RKO (cell line): ENCODE data around the gene DCDC2.
A peak's percentile ranks its signal among the peaks of the same experiment; 100 is the strongest.
"Not testable (repeated sequence)": the region's sequence is repeated elsewhere in the genome, so short reads cannot be mapped to it uniquely, and the experiment has no call there.

ENCODE experiments used
- DNase-seq: peaks from one replicate; pipeline ENCODE4 v3.0.0-alpha.2; 2016; ENCODE audit warnings: low spot score

The DCDC2 gene

DNA sequence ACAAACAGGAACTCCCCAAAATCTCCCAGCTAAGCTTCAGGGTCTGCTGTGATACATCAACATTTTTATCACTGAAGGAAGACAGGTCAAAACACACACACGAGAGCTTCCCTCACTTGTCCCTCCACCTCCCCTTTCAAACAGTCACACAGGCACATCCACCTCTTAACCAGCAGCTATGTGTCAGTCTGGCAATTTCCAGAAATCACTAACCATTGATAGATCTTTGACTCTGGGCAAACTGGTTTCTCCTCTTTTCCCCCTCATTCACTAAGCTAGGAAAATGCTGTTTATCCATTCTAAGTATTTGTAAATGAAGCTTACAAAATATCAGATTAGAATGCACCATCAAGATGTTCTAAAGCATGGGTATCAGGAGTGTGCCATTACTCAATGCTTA lies 87.8 kb downstream of the DCDC2 start:
- DNase-seq, result no peak

GRCh38 chr6:24258214-24258613 lies 99.6 kb downstream of the DCDC2 start:
- not testable (repeated sequence) for DNase-seq

GRCh38 chr6:24257282-24257681 lies 100.6 kb downstream of the DCDC2 start:
- no peak for DNase-seq

- no peak for DNase-seq
These were observed 102.2 kb downstream of the DCDC2 start for GRCh38 chr6:24255676-24256075.

DNA sequence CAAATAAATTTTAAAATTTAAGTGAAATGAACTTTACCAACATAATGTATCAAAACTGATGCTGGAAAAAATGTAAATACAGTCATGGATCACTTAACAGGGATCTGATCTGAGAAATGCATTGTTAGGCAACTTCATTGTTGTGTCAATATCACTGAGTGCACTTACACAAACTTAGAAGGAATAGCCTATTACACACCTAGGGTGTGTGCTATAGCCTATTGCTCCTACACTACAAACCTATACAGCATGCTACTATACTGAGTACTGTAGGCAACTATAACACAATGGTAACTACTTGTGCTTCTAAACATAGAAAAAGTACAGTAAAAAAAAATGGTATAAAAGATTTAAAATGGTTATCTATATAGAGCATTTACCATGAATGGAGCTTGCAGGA lies 104.5 kb downstream of the DCDC2 start:
- DNase-seq, result no peak

GRCh38 chr6:24252280-24252679 lies 105.6 kb downstream of the DCDC2 start:
- DNase-seq, result no peak

- DNase-seq, result no peak
These were observed 106.5 kb downstream of the DCDC2 start for GRCh38 chr6:24251339-24251738.

DNA sequence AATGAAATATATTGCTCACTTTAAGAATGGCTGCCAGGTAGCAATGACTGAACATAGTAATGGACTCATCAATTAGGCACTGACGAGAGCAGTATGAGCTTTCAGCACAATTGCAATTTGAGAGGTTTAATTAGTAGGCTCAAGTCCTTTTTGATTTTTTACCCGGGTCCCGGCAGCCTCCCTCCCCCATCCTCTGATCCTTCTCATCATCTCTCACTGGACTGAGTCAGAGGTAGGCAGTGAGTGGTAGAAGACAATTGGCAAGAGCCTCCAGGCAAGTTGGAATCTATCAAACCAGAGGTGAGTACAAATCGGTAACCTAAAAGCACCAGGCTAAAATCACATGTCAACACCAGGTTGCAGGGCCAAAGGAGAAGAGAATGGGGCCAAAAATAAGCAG lies 107.9 kb downstream of the DCDC2 start:
- DNase-seq, result peak; percentile 3

GRCh38 chr6:24245275-24245674 lies 112.6 kb downstream of the DCDC2 start:
- no peak for DNase-seq

- DNase-seq, result no peak
These were observed 114.9 kb downstream of the DCDC2 start for GRCh38 chr6:24242924-24243323.

- DNase-seq, result not testable (repeated sequence)
These were observed 116.1 kb downstream of the DCDC2 start for GRCh38 chr6:24241779-24242178.

DNA sequence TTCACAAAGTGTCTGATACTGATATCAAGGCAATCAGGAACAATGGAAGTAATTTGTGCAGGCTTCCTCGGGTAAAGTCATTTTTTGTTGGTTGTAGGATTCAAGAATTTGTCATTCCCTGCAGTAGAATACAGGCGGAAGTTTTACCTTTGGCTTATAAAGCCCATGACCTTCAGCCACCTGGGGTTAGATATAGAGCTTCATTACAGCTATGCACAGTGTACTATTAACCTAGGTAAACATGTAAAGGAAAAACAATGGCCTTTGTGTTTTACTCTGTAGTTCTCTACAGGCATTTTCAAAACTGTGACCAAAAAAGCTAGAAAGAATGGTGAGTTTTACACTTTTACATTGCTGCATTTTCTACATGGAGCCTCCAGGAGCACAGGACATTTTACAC lies 116.9 kb downstream of the DCDC2 start:
- DNase-seq, result no peak

- no peak for DNase-seq
These were observed 117.4 kb downstream of the DCDC2 start for GRCh38 chr6:24240380-24240928.

- DNase-seq, result no peak
These were observed 119.2 kb downstream of the DCDC2 start for GRCh38 chr6:24238700-24239099.

DNA sequence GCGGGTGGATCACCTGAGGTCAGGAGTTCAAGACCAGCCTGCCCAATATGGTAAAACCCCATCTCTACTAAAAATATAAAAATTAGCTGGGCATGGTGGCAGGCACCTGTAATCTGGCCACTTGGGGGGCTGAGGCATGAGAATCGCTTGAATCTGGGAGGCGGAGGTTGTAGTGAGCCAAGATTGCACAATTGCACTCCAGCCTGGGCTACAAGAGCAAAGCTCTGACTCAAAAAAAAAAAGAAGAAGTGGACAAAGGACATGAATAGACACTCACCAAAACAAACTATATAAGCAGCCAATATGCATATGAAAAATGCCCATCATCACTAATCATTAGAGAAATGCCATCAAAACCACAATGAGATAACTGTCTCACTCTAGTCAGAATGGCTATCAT lies 121.1 kb downstream of the DCDC2 start:
- not testable (repeated sequence) for DNase-seq

DNA sequence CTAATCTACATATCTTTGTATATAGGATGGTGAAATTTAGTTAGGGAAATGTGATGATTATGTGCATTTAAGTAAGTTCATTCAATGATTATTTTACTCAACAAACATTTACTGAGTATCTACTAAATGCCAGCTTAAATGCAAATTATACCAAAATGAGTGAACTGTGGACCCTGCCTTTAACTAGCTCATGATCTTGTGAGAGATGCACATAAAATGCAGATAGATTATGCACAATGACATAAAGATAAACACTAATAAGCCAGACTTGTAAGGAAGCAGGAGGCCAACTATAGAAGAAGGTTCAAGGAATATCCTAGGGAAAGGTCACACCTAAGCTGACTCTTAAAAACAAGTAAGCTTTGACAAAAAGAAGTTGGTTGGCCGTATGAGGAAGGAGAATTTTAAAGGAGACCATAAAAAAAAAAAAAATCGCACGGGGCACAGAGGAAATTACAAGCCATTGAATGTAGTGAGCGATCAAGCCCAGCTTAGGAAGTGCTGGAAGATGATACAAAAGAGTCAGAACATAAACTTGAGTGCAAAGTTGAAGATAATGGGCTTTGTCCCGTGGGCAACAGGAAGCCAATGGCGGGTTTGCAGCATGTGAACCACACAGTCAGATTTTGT lies 123.9 kb downstream of the DCDC2 start:
- DNase-seq, result no peak

DNA sequence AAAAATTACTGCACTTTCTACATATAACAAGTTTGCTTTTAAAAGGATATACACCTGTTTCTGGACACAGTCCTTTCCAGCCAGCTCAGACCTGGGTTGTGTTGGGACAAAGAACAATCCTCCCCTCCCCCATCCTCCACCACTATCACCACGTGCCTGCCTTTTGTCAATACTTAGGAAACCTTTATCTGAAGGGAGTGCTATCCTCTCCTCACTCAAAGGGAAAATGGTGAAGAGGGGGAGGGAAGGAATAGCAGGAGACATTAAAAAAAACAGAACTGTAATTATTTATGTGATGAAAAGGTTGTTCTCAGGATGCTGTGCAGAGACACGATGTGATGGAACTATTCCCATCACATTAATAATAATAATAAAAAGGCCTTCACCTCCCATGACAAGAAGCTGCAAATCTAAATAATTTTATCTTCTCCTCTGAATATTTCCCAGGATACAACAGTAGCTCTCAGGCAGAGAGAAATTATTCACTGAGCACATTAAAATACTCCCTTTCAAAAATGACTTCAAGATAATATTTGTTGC lies 126.4 kb downstream of the DCDC2 start:
- DNase-seq, result no peak

DNA sequence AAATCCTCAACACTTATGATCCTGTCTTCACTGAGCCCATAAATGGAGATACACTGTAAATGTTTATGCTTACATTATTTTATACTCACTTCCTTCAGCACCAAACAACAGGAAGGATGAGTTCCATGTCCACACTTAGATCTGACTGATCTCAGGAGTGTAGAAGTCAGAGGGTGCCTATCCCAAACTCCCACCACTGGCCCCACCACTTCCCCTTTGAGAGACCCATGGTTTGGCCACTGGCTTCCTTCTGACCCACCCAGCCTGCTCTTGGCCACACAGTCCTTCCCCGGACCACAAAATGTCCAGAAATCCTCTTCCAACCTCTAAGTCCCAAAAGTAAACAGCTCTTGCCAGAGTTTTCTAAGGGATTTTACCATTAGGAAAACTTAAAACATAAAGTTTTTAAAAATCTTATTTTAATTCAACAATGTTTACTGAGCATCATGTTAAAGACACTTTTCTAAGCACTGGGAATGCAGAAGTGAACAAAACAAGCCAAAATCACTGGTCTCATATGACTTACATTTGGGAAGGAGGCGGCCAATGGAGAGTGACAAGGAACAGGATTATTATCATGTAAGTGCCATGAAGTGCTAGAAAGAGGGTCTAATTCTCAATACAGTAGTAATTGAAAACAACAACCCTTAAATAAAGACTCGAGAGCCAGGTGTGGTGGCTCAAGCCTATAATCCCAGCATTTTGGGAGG lies 128.0 kb downstream of the DCDC2 start:
- DNase-seq, result no peak

DNA sequence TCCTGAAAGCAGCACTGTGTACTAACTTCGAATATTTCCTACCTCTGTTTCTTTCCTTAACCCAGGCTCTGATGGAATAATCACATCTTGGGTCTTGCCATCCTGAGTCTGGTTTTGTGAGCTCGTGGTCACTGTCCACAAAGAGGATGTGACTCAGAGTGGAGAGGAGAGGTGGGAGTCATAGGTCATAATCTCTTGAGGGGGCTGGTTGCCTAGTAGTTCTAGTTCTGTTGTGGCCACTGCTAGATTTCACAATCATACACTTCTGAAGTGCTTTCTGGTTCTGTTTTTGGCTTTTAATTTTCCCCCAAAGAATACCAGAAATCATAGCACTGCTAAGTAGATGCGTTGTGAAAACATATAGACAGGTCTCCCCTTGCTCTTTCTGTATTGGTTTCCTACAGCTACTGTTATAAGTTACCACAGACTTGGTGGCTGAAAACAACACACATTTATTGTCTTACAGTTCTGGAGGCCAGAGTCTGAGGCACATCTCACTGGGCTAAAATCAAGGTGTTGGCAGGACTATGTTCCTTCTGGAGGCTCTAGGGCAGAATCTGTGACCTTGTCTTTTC lies 129.1 kb downstream of the DCDC2 start:
- DNase-seq, result peak; percentile 30

- no peak for DNase-seq
These were observed 129.7 kb downstream of the DCDC2 start for GRCh38 chr6:24228123-24228522.

- no peak for DNase-seq
These were observed 130.3 kb downstream of the DCDC2 start for GRCh38 chr6:24227556-24227955.

- DNase-seq, result no peak
These were observed 131.3 kb downstream of the DCDC2 start for GRCh38 chr6:24226541-24226940.

DNA sequence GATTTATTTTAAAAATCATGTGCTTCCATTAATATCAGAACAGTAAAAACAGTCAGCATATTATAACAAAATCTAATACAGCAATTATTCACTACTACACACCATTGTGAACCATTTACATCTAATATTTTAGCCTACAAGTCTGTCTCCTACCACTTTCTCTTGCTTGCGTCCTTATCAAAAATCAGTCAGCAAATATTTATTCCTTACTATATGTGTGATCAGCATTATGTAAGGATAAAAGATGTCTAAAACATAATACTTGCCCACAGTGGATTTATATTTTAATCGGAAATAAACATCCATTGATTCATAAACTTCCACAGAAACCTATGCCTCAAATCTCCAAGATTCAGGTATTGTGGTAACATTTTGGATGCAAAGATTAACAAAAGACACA lies 132.0 kb downstream of the DCDC2 start:
- DNase-seq, result no peak
